ENCODE measurements around the gene NSFL1C.
A peak's percentile ranks its signal among the peaks of the same experiment; 100 is the strongest.

Gene NSFL1C

DNA sequence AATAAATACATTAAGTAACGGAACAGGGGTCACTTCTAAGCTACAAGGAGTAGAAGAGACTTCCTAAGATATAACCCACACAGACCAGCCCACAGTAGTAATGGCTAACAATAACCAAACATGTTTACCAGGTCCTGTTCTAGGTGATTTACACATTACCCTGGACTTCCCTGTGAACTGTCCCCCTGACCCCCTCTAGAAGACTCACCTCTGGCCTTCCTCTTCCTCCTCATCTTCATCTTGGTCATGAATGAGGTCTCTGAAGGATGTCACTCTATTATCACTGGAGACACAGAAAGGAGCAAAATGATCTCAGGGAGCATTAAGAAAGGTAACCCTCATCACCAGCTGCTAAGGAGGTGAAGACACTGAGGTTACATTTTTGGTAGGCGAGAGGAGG is 8.7 kb downstream of the NSFL1C start:
- no peak for FAIRE-seq

DNA sequence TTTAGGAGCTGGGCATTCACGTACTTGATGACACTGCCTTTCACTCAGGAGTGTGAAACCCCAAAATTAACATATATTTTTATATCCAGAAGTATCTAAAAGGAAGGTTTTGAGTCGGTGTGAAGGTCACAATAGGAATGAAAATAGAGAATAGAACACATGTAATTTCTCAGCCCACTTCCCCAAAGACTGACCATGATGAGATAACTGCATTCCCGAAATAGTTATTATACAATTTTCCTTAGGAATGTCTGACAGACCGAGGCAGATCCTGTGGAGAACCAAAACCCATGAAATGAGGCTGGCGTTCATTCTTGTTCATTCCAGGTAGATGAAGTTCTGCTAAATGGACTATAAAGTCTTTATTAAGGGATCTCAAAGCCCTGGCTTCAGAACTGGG is 10.3 kb downstream of the NSFL1C start:
- FAIRE-seq: no peak

- no peak for FAIRE-seq
Observed at GRCh38 chr20:1450926-1451491, 15.6 kb downstream of the NSFL1C start.

GRCh38 chr20:1449370-1449769 is 17.3 kb downstream of the NSFL1C start:
- no peak for FAIRE-seq

- no peak for FAIRE-seq
Observed at GRCh38 chr20:1448081-1448620, 18.5 kb downstream of the NSFL1C start.

DNA sequence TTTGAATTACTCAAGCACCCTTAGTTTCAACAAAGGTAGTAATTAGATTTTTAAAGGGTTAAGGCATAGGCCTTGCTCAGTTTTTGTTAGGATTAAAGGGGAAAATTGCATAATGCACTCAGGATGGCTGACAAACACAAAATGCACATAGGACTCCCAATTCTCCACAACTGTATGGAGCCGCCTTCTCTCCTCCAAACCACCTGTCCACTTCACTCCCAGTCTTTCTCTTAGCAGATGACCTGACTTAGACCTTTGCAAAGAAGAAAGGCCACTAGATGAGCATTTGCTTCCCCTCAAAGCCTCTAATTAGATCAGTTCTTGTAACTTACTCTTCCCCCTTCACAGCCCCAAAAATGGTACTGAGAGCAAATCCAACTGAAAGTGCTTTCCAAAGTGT is 20.1 kb downstream of the NSFL1C start:
- no peak for FAIRE-seq

GRCh38 chr20:1443085-1443484 is 23.6 kb downstream of the NSFL1C start:
- no peak for FAIRE-seq

GRCh38 chr20:1442304-1442703 is 24.3 kb downstream of the NSFL1C start:
- FAIRE-seq: no peak

DNA sequence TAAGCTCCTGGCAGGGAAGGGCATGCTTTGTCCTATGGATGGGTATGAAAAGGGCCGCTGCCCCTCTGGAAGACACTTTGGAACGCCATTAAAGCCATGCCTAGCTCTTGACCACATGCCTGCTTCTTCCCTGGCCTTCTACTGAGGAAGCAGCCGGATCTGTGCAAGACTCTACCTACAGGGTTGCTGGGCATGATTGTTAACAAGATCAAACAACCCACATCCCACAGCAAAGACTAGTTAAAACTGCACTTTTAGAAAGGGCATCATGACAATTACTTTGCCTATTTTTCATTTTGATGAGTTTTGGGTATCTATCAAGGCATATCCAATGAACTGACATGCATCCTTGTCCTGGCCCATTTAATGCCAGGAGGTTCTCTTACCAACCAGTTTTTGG is 25.5 kb downstream of the NSFL1C start:
- FAIRE-seq: no peak

- FAIRE-seq: no peak
Observed at GRCh38 chr20:1440024-1440423, 26.6 kb downstream of the NSFL1C start.

- FAIRE-seq: no peak
Observed at GRCh38 chr20:1438361-1438760, 28.3 kb downstream of the NSFL1C start.

DNA sequence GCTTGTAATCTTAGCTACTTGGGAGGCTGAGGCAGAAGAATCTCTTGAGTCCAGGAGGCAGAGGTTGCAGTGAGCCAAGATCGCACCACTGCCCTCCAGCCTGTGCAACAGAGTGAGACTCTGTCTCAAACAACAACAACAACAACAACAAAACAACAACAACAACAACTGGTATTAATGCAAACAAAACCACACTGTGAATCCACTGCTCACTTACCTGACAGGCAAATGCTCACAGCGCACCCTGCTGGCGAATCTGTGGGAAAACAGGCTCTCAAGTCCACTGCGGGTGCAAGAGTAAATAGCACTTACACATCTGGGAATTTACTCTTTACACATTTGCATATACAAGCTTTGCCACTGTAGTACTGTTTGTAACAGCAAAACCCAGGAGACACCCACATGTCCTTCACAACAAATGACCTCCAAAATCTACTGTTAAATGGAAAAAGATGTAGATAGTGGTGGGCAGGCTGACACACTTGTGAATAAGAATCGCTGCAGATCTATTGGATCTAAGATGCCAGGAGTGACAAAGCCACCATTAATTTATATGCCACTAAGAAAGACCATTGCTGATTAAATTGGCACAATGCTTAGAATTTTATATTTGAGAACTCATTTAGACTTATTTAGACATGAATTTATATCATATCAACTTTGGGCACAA is 29.3 kb downstream of the NSFL1C start:
- peak; percentile 9 for FAIRE-seq

- FAIRE-seq: no peak
Observed at GRCh38 chr20:1436263-1436662, 30.4 kb downstream of the NSFL1C start.

GRCh38 chr20:1435337-1435699 is 31.3 kb downstream of the NSFL1C start:
- FAIRE-seq: no peak

DNA sequence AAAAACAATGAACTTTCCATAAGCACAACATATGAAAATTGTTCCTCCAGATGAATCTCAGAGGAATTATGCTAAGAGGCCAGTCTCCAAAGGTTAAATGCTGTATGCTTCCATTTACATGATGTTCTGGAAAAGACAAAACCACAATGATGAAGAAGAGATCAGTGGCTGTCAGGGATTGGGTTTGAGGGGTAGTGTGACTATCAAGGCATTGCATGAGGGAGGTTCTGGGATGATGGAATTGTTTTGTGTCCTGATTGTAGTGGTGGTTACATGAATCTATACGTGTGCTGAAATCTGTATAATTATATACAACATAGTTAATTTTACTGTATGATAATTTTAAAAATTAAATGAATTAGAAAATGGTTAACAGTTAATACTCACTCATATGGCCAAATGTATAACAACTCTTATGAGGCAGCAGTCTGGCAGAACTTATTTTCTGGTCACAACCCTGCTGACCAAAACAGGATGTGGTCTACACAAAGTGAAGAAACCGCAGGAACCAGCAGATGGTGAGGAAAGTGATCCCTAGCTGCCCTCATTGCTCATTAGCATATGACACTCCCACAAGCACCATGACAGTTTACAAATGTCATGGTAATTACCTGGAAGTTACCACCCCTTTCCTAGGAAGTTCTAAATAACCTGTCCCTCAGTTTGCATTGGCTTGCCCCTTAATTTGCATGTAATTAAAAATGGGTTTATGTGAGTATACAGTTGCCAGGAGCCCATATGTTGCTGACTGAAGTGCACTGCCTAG is 31.9 kb downstream of the NSFL1C start:
- no peak for FAIRE-seq

DNA sequence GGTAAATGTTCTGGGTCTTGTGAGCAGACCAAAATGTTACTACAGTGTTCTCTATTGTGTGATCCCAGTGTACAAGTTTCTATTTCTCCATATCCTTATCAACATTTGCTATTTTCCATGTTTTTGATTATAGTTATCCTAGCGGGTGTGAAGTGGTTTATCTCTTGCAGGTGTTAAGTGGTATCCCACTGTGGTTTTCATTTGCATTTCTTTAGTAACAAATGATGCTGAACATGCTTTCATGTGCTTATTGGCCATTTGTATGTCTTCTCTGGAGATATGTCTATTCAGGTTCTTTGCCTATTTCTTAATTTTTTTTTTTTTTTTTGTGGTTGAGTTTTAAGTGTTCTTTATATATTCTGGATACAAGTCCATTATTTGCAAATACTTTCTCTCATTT is 35.5 kb downstream of the NSFL1C start:
- FAIRE-seq: no peak

DNA sequence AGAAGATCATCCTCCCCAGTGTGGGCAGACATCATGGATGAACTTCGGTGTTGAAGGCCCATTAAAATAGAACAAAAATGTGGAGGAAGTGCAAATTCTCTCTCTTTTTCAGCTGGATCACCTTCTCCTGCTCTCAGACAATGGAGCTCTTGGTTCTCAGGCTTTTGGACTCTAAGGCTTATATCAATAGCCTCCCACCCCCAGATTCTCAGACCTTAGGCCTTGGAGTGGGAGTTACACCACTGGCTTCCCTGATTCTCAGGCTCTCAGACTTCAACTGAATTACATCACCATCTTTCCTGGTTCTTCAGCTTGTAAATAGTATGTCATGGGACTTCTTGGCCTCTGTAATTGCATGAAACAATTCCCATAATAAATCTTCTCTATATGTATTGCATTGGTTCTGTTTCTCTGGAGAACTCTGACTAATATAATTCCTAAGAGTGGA is 36.6 kb downstream of the NSFL1C start:
- FAIRE-seq: no peak

DNA sequence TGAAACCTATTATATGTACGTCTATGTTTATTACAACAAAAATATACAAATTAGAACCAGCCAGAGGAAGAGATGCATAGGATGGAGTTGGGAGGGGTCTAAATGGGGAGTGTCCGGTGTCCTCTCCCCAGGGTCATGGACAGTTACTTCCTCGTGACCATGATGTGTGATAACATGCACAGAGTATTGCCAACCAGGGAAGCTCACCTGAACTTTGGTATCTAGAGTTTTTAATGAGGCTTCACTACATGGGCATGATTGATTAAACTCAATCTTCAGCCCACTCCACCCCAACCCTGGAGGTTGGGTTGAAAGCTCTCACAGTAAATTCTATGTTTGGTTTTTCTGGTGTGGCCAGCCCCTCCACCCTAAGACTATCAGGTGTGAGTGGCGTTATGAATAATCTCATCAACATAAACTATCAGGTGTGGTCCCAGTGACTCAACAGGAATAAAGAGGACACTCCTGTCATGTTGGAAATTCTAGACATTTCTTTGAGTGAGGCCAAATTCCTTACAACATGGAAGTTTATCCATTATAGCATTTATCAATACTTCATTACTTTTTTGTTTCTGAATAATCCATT is 37.4 kb downstream of the NSFL1C start:
- FAIRE-seq: no peak

- FAIRE-seq: no peak
Observed at GRCh38 chr20:1427457-1428054, 39.1 kb downstream of the NSFL1C start.

GRCh38 chr20:1426231-1426849 is 40.3 kb downstream of the NSFL1C start:
- no peak for FAIRE-seq

DNA sequence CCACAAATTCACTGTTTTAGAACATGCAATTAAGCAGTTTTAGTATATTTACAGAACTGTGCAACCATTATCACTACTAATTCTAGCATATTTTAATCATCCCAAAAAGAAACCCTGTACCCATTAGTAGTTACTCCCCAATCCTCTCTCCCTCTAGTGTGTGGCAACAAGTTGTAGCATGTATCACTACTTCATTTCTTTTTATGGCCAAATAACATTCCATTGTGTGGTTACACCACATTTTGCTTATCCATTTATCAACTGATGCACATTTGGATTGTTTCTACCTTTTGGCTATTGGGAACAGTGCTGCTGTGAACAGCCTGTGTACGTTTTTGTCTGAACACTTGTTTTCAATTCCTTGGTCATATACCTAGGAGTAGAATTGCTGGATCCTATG is 42.3 kb downstream of the NSFL1C start:
- no peak for FAIRE-seq

- FAIRE-seq: no peak
Observed at GRCh38 chr20:1423625-1424106, 43.0 kb downstream of the NSFL1C start.

DNA sequence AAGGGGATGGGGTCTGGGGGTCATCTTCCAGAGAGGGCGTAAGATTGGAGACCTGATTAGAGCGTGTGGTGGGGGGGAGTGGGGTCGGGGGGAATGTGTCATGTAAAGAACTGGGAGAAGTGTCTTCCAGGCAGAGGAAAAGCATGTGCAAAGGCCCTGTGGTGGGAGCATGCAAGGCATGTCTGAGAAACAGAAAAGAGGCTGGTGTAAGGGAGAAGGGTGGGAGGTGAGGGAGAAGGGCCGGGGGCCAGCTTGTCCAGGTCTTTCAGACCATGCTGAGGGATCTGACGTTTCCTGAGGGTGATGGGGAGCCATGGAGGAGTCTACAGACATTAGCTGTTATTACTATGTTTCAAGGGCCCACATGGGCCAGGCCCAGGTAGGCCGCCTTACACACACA is 43.4 kb downstream of the NSFL1C start:
- no peak for FAIRE-seq

Measured in A204.1 (cell line).